ENCODE data around the gene RIMKLB. TPM values are rescaled to one million over a fixed set of nuclear protein-coding genes. Genes with fewer than 3 reads are reported as not detected.
A peak's percentile ranks its signal among the peaks of the same experiment; 100 is the strongest.

Gene RIMKLB
- total and polyA plus RNA-seq, 3 experiments from 2014 or later, result 4.3 to 7.9 (median 6.1) TPM

- H3K27me3 Mint-ChIP-seq, result peaks cover 7 to 10% of the 10 kb centered on the region in 2 donors
- POLR2A ChIA-PET, result interaction anchor here (0.7 kb wide), 1 partner anchor 682 kb away, joined by 3 read pairs; no protein-coding TSS in a partner anchor
Measured at GRCh38 chr12:8664228-8664913, 33.4 kb upstream of the RIMKLB start.

GRCh38 chr12:8665759-8666158 is 32.0 kb upstream of the RIMKLB start:
- H3K4me1 ChIP-seq (ENCODE audit: insufficient read depth, low read length), result no peaks in the 10 kb centered on the region
- Mint-ChIP-seq H3K27ac (no peak overlapping the region), H3K4me1 (no peaks in the 10 kb centered on the region), H3K36me3 (peaks cover 0 to 8% (median 0%) of the 10 kb centered on the region in 3 donors), H3K9me3 (no peaks in the 10 kb centered on the region), H3K27me3 (peaks cover 10% of the 10 kb centered on the region in 2 donors), H3K4me3 (no peak overlapping the region)
- no peaks in the 10 kb centered on the region for H3K9me3 ChIP-seq (ENCODE audit: low read length)
- POLR2A ChIA-PET, result no interaction called here
- no peak overlapping the region for H3K4me3 ChIP-seq (ENCODE audit: low read length)
- DNase-seq, result no peak
- H3K27ac ChIP-seq (ENCODE audit: low read depth, low read length), result no peak overlapping the region
- H3K27me3 ChIP-seq (ENCODE audit: insufficient read depth, low read length, poor library complexity, severe bottlenecking), result no peaks in the 10 kb centered on the region
- H3K36me3 ChIP-seq (ENCODE audit: insufficient read depth, low read length), result no peaks in the 10 kb centered on the region
- CTCF ChIA-PET, result no interaction called here

More at GRCh38 chr12:8664228-8664913, 33.4 kb upstream of the RIMKLB start:
- H3K36me3 ChIP-seq (ENCODE audit: insufficient read depth, low read length), result no peaks in the 10 kb centered on the region
- no peaks in the 10 kb centered on the region for H3K27me3 ChIP-seq (ENCODE audit: insufficient read depth, low read length, poor library complexity, severe bottlenecking)
- no peaks in the 10 kb centered on the region for H3K4me1 ChIP-seq (ENCODE audit: insufficient read depth, low read length)
- no peak for DNase-seq
- no peak overlapping the region for H3K27ac ChIP-seq (ENCODE audit: low read depth, low read length)
- H3K4me1 Mint-ChIP-seq, result no peaks in the 10 kb centered on the region
- H3K36me3 Mint-ChIP-seq, result peaks cover 0 to 4% (median 0%) of the 10 kb centered on the region in 3 donors
- CTCF ChIA-PET, result interaction anchor here (1.0 kb wide), 1 partner anchor 120 kb away, joined by 3 read pairs; no protein-coding TSS in a partner anchor
- no peaks in the 10 kb centered on the region for H3K9me3 ChIP-seq (ENCODE audit: low read length)
- H3K4me3 Mint-ChIP-seq, result no peak overlapping the region
- no peak overlapping the region for H3K4me3 ChIP-seq (ENCODE audit: low read length)
- no peaks in the 10 kb centered on the region for H3K9me3 Mint-ChIP-seq
- H3K27ac Mint-ChIP-seq, result peak overlapping the region in 1 of 8 donors; percentile 41

- Histone ChIP-seq H3K27ac (ENCODE audit: low read depth, low read length) (no peak overlapping the region), H3K36me3 (ENCODE audit: insufficient read depth, low read length) (no peaks in the 10 kb centered on the region), H3K9me3 (ENCODE audit: low read length) (no peaks in the 10 kb centered on the region), H3K4me3 (ENCODE audit: low read length) (no peak overlapping the region), H3K27me3 (ENCODE audit: insufficient read depth, low read length, poor library complexity, severe bottlenecking) (no peaks in the 10 kb centered on the region), H3K4me1 (ENCODE audit: insufficient read depth, low read length) (no peaks in the 10 kb centered on the region)
- DNase-seq, result no peak
- no peak overlapping the region for H3K4me3 Mint-ChIP-seq
- no peak overlapping the region for H3K27ac Mint-ChIP-seq
- no peaks in the 10 kb centered on the region for H3K9me3 Mint-ChIP-seq
- peaks cover 0 to 8% (median 0%) of the 10 kb centered on the region in 3 donors for H3K36me3 Mint-ChIP-seq
- ChIA-PET POLR2A (no interaction called here), CTCF (interaction anchor here (1.7 kb wide), 1 partner anchor 123 kb away, joined by 4 read pairs; no protein-coding TSS in a partner anchor)
- H3K4me1 Mint-ChIP-seq, result no peaks in the 10 kb centered on the region
- H3K27me3 Mint-ChIP-seq, result peaks cover 9 to 10% of the 10 kb centered on the region in 2 donors
Measured at GRCh38 chr12:8667270-8667669, 30.5 kb upstream of the RIMKLB start.

GRCh38 chr12:8668441-8668840 is 29.4 kb upstream of the RIMKLB start:
- Mint-ChIP-seq H3K27ac (no peak overlapping the region), H3K9me3 (no peaks in the 10 kb centered on the region), H3K4me1 (no peaks in the 10 kb centered on the region), H3K27me3 (peaks cover 9 to 10% of the 10 kb centered on the region in 2 donors), H3K36me3 (peaks cover 0 to 8% (median 0%) of the 10 kb centered on the region in 3 donors), H3K4me3 (no peak overlapping the region)
- Histone ChIP-seq H3K4me3 (ENCODE audit: low read length) (no peak overlapping the region), H3K27me3 (ENCODE audit: insufficient read depth, low read length, poor library complexity, severe bottlenecking) (no peaks in the 10 kb centered on the region), H3K36me3 (ENCODE audit: insufficient read depth, low read length) (no peaks in the 10 kb centered on the region), H3K4me1 (ENCODE audit: insufficient read depth, low read length) (no peaks in the 10 kb centered on the region), H3K27ac (ENCODE audit: low read depth, low read length) (no peak overlapping the region), H3K9me3 (ENCODE audit: low read length) (no peaks in the 10 kb centered on the region)
- no peak for DNase-seq
- CTCF ChIA-PET, result interaction anchor here (1.1 kb wide), 1 partner anchor 222 kb away, joined by 3 read pairs; no protein-coding TSS in a partner anchor
- POLR2A ChIA-PET, result no interaction called here

- Histone ChIP-seq H3K9me3 (ENCODE audit: low read length) (no peaks in the 10 kb centered on the region), H3K27me3 (ENCODE audit: insufficient read depth, low read length, poor library complexity, severe bottlenecking) (no peaks in the 10 kb centered on the region), H3K4me1 (ENCODE audit: insufficient read depth, low read length) (peaks cover 7% of the 10 kb centered on the region), H3K4me3 (ENCODE audit: low read length) (no peak overlapping the region), H3K27ac (ENCODE audit: low read depth, low read length) (no peak overlapping the region), H3K36me3 (ENCODE audit: insufficient read depth, low read length) (no peaks in the 10 kb centered on the region)
- Mint-ChIP-seq H3K27ac (no peak overlapping the region), H3K36me3 (peaks cover 0 to 4% (median 0%) of the 10 kb centered on the region in 3 donors), H3K4me1 (peaks cover 6 to 8% (median 7%) of the 10 kb centered on the region in 3 donors), H3K4me3 (no peak overlapping the region), H3K27me3 (peaks cover 0 to 5% of the 10 kb centered on the region in 2 donors), H3K9me3 (no peaks in the 10 kb centered on the region)
- ChIA-PET CTCF (no interaction called here), POLR2A (no interaction called here)
- no peak for DNase-seq
Measured at GRCh38 chr12:8672381-8672780, 25.4 kb upstream of the RIMKLB start.

DNA sequence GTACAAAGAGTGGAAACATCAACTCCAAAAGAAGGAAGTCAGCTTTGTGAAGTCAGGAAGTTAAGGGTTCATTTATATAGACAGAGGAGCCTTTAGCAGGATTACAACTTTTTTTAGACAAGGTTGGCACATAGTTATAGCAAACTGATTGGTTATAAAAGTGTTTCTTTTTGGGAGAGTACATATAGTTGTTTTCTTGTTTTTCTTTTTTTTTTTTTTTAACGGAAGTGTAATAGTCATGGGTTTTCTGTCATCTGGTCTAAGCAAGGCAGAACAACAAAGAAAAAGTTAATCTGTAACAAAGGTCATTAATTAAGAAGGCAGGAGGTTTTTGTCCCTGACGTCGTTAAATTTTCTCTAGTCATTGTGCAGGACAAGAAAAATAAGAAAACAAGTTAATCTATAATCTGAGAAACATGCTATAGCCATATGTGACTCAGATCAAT is 22.2 kb upstream of the RIMKLB start:
- Histone ChIP-seq H3K4me3 (ENCODE audit: low read length) (no peak overlapping the region), H3K27me3 (ENCODE audit: insufficient read depth, low read length, poor library complexity, severe bottlenecking) (no peaks in the 10 kb centered on the region), H3K4me1 (ENCODE audit: insufficient read depth, low read length) (peaks cover 7% of the 10 kb centered on the region), H3K9me3 (ENCODE audit: low read length) (no peaks in the 10 kb centered on the region), H3K27ac (ENCODE audit: low read depth, low read length) (no peak overlapping the region), H3K36me3 (ENCODE audit: insufficient read depth, low read length) (no peaks in the 10 kb centered on the region)
- Mint-ChIP-seq H3K27ac (peak overlapping the region in 6 of 8 donors; percentile 9 to 75 (median 35)), H3K27me3 (peaks cover 0 to 1% of the 10 kb centered on the region in 2 donors), H3K4me1 (peaks cover 6 to 8% (median 7%) of the 10 kb centered on the region in 3 donors), H3K36me3 (no peaks in the 10 kb centered on the region), H3K4me3 (no peak overlapping the region), H3K9me3 (no peaks in the 10 kb centered on the region)
- DNase-seq, result no peak
- ChIA-PET POLR2A (interaction anchor here (0.7 kb wide), 1 partner anchor 46 kb away, joined by 4 read pairs; no protein-coding TSS in a partner anchor), CTCF (interaction anchor here (0.8 to 1.1 kb wide), 2 partner anchors 38 to 131 kb away, joined by 3 read pairs; no protein-coding TSS in a partner anchor)

DNA sequence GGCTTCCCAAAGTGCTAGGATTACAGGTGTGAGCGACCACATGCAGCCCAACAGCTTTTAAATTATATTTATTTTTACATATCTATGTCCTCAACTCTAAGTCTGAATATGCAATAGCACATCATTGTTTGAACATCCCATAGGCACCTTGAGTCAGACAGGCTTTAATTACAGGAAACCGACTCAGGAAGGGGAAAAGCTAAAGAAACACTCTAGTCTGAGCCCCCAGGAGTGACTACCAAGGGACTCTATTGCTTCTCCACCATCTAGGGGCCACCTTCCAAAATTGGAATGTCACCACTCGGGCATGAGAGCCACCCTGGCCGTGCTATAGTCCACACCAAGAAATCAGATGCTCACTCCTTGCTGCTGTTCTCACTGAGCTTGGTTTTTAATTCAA is 21.1 kb upstream of the RIMKLB start:
- POLR2A ChIA-PET, result interaction anchor here (1.2 kb wide), 1 partner anchor 32 kb away, joined by 5 read pairs; no protein-coding TSS in a partner anchor
- Histone ChIP-seq H3K4me3 (ENCODE audit: low read length) (no peak overlapping the region), H3K27me3 (ENCODE audit: insufficient read depth, low read length, poor library complexity, severe bottlenecking) (no peaks in the 10 kb centered on the region), H3K27ac (ENCODE audit: low read depth, low read length) (no peak overlapping the region), H3K9me3 (ENCODE audit: low read length) (no peaks in the 10 kb centered on the region), H3K4me1 (ENCODE audit: insufficient read depth, low read length) (peaks cover 7% of the 10 kb centered on the region), H3K36me3 (ENCODE audit: insufficient read depth, low read length) (no peaks in the 10 kb centered on the region)
- Mint-ChIP-seq H3K36me3 (no peaks in the 10 kb centered on the region), H3K27me3 (peaks cover 0 to 2% of the 10 kb centered on the region in 2 donors), H3K9me3 (no peaks in the 10 kb centered on the region), H3K4me3 (no peak overlapping the region), H3K27ac (peak overlapping the region in 2 of 8 donors; percentile 33 to 41), H3K4me1 (peaks cover 6 to 8% (median 8%) of the 10 kb centered on the region in 3 donors)
- no peak for DNase-seq
- CTCF ChIA-PET, result interaction anchor here (0.6 to 2.6 kb wide), 6 partner anchors 11 to 373 kb away, joined by 3 to 11 read pairs (median 4); no protein-coding TSS in a partner anchor

- CTCF ChIA-PET, result interaction anchor here (1.1 to 2.6 kb wide), 6 partner anchors 19 to 373 kb away, joined by 3 to 11 read pairs (median 5); no protein-coding TSS in a partner anchor
- Histone ChIP-seq H3K4me3 (ENCODE audit: low read length) (no peak overlapping the region), H3K4me1 (ENCODE audit: insufficient read depth, low read length) (peaks cover 7% of the 10 kb centered on the region), H3K9me3 (ENCODE audit: low read length) (no peaks in the 10 kb centered on the region), H3K27me3 (ENCODE audit: insufficient read depth, low read length, poor library complexity, severe bottlenecking) (no peaks in the 10 kb centered on the region), H3K36me3 (ENCODE audit: insufficient read depth, low read length) (no peaks in the 10 kb centered on the region), H3K27ac (ENCODE audit: low read depth, low read length) (no peak overlapping the region)
- Mint-ChIP-seq H3K9me3 (no peaks in the 10 kb centered on the region), H3K4me1 (peaks cover 11 to 14% (median 14%) of the 10 kb centered on the region in 3 donors), H3K4me3 (no peak overlapping the region), H3K27ac (peak overlapping the region in 1 of 8 donors; percentile 16), H3K36me3 (no peaks in the 10 kb centered on the region), H3K27me3 (peaks cover 3 to 4% of the 10 kb centered on the region in 2 donors)
- POLR2A ChIA-PET, result interaction anchor here (1.2 kb wide), 1 partner anchor 33 kb away, joined by 5 read pairs; no protein-coding TSS in a partner anchor
- no peak for DNase-seq
Measured at GRCh38 chr12:8677362-8677761, 20.4 kb upstream of the RIMKLB start.

All from CD8-positive, alpha-beta memory T cell (primary cell).